Activated CD8-positive, alpha-beta memory T cell treated with anti-CD3 and anti-CD28 coated beads, Interleukin-2, amount 10 ng/mL, durations not matched to agents 7 days and 5 days (primary cell): ENCODE data around the gene ARID1B. TPM values are rescaled to one million over a fixed set of nuclear protein-coding genes. Genes with fewer than 3 reads are reported as not detected.
A peak's percentile ranks its signal among the peaks of the same experiment; 100 is the strongest.

Source experiments
- ATAC-seq: fragments of 150-1000 bp; cut with Tn5 transposase; one replicate; pipeline ENCODE4 v1.10.0; 2021; ENCODE audit warnings: moderate library complexity
- CTCF ChIA-PET: fragments of 350-600 bp; sonication (Branson Sonifier 250); formaldehyde crosslinking; loops from one replicate; lab custom pipeline; 2021; ENCODE audit warnings: antibody characterized with exemption; lab: Charles Lee
- DNase-seq: peaks from one replicate; pipeline ENCODE4 v3.0.0-alpha.2; 2020
- H3K27ac Mint-ChIP-seq: one replicate; pipeline ENCODE4 v1.8.0; 2021; ENCODE audit warnings: mild to moderate bottlenecking, mixed read lengths
- H3K27me3 Mint-ChIP-seq: one replicate; pipeline ENCODE4 v1.8.0; 2021; ENCODE audit warnings: mixed read lengths
- H3K36me3 Mint-ChIP-seq: one replicate; pipeline ENCODE4 v1.8.0; 2021; ENCODE audit warnings: mild to moderate bottlenecking, mixed read lengths
- H3K4me1 Mint-ChIP-seq: one replicate; pipeline ENCODE4 v1.8.0; 2021; ENCODE audit warnings: mixed read lengths
- H3K4me3 Mint-ChIP-seq: one replicate; pipeline ENCODE4 v1.8.0; 2021; ENCODE audit warnings: mild to moderate bottlenecking, moderate library complexity, mixed read lengths
- H3K9me3 Mint-ChIP-seq: one replicate; pipeline ENCODE4 v1.8.0; 2022; ENCODE audit warnings: low read depth, mixed read lengths
- total RNA-seq, 2 experiments: library from RNA; stranded (reverse); gene quantifications; one replicate each; pipeline ENCODE4 v1.2.3, GENCODE V29; 2021

ARID1B gene
- total RNA-seq, 2 experiments from 2014 or later: 59.5 to 81.5 TPM

GRCh38 chr6:156848533-156848932 is 71.4 kb downstream of the ARID1B start:
- Mint-ChIP-seq H3K4me1 (peaks cover 23% of the 10 kb centered on the region), H3K9me3 (no peaks in the 10 kb centered on the region), H3K36me3 (peaks cover 5% of the 10 kb centered on the region), H3K27me3 (no peaks in the 10 kb centered on the region), H3K27ac (no peak overlapping the region), H3K4me3 (no peak overlapping the region)
- DNase-seq (no peak), ATAC-seq (no peak)
- CTCF ChIA-PET: no interaction called here

GRCh38 chr6:156849806-156850205 is 72.6 kb downstream of the ARID1B start:
- CTCF ChIA-PET: no interaction called here
- H3K9me3 Mint-ChIP-seq: no peaks in the 10 kb centered on the region
- H3K27me3 Mint-ChIP-seq: no peaks in the 10 kb centered on the region
- H3K4me3 Mint-ChIP-seq: no peak overlapping the region
- no peak overlapping the region for H3K27ac Mint-ChIP-seq
- DNase-seq (no peak), ATAC-seq (no peak)
- H3K4me1 Mint-ChIP-seq: peaks cover 24% of the 10 kb centered on the region
- peaks cover 1% of the 10 kb centered on the region for H3K36me3 Mint-ChIP-seq

GRCh38 chr6:156850353-156850752 is 73.2 kb downstream of the ARID1B start:
- Mint-ChIP-seq H3K36me3 (no peaks in the 10 kb centered on the region), H3K27ac (no peak overlapping the region), H3K4me1 (peaks cover 21% of the 10 kb centered on the region), H3K27me3 (no peaks in the 10 kb centered on the region), H3K4me3 (no peak overlapping the region), H3K9me3 (no peaks in the 10 kb centered on the region)
- CTCF ChIA-PET: no interaction called here
- DNase-seq (no peak), ATAC-seq (no peak)

GRCh38 chr6:156851454-156851921 is 74.3 kb downstream of the ARID1B start:
- peaks cover 23% of the 10 kb centered on the region for H3K4me1 Mint-ChIP-seq
- H3K9me3 Mint-ChIP-seq: no peaks in the 10 kb centered on the region
- CTCF ChIA-PET: no interaction called here

GRCh38 chr6:156852147-156852857 is 75.1 kb downstream of the ARID1B start:
- Mint-ChIP-seq H3K27ac (no peak overlapping the region), H3K27me3 (no peaks in the 10 kb centered on the region), H3K9me3 (no peaks in the 10 kb centered on the region), H3K4me1 (peaks cover 28% of the 10 kb centered on the region), H3K4me3 (no peak overlapping the region), H3K36me3 (no peaks in the 10 kb centered on the region)
- ATAC-seq (no peak), DNase-seq (no peak)
- CTCF ChIA-PET: interaction anchor here (0.6 kb wide), 1 partner anchor 29 kb away, joined by 3 read pairs; no protein-coding TSS in a partner anchor

More at GRCh38 chr6:156851454-156851921, 74.3 kb downstream of the ARID1B start:
- DNase-seq (no peak), ATAC-seq (no peak)
- H3K27ac Mint-ChIP-seq: no peak overlapping the region
- no peaks in the 10 kb centered on the region for H3K27me3 Mint-ChIP-seq
- no peak overlapping the region for H3K4me3 Mint-ChIP-seq
- no peaks in the 10 kb centered on the region for H3K36me3 Mint-ChIP-seq

GRCh38 chr6:156852858-156853216 is 75.7 kb downstream of the ARID1B start:
- ATAC-seq: no peak

GRCh38 chr6:156853733-156854132 is 76.6 kb downstream of the ARID1B start:
- H3K27me3 Mint-ChIP-seq: no peaks in the 10 kb centered on the region
- no peak overlapping the region for H3K27ac Mint-ChIP-seq
- CTCF ChIA-PET: no interaction called here
- ATAC-seq (no peak), DNase-seq (no peak)
- H3K4me1 Mint-ChIP-seq: peaks cover 34% of the 10 kb centered on the region
- no peak overlapping the region for H3K4me3 Mint-ChIP-seq
- peaks cover 3% of the 10 kb centered on the region for H3K36me3 Mint-ChIP-seq
- H3K9me3 Mint-ChIP-seq: no peaks in the 10 kb centered on the region

More at GRCh38 chr6:156852858-156853216, 75.7 kb downstream of the ARID1B start:
- H3K27me3 Mint-ChIP-seq: no peaks in the 10 kb centered on the region
- peaks cover 33% of the 10 kb centered on the region for H3K4me1 Mint-ChIP-seq
- H3K4me3 Mint-ChIP-seq: no peak overlapping the region
- no peaks in the 10 kb centered on the region for H3K9me3 Mint-ChIP-seq
- H3K36me3 Mint-ChIP-seq: peaks cover under 1% of the 10 kb centered on the region
- CTCF ChIA-PET: no interaction called here
- DNase-seq: no peak
- no peak overlapping the region for H3K27ac Mint-ChIP-seq

GRCh38 chr6:156854466-156855161 is 77.4 kb downstream of the ARID1B start:
- Mint-ChIP-seq H3K36me3 (peaks cover 3% of the 10 kb centered on the region), H3K9me3 (no peaks in the 10 kb centered on the region), H3K4me1 (peaks cover 34% of the 10 kb centered on the region), H3K27me3 (no peaks in the 10 kb centered on the region), H3K27ac (no peak overlapping the region), H3K4me3 (no peak overlapping the region)
- DNase-seq: no peak
- CTCF ChIA-PET: no interaction called here
- ATAC-seq: no peak

GRCh38 chr6:156857573-156857972 is 80.4 kb downstream of the ARID1B start:
- H3K27ac Mint-ChIP-seq: no peak overlapping the region
- CTCF ChIA-PET: no interaction called here

GRCh38 chr6:156859686-156860085 is 82.5 kb downstream of the ARID1B start:
- DNase-seq (no peak), ATAC-seq (no peak)
- peaks cover 7% of the 10 kb centered on the region for H3K36me3 Mint-ChIP-seq
- no peak overlapping the region for H3K27ac Mint-ChIP-seq
- CTCF ChIA-PET: no interaction called here
- H3K27me3 Mint-ChIP-seq: no peaks in the 10 kb centered on the region
- H3K9me3 Mint-ChIP-seq: no peaks in the 10 kb centered on the region
- no peak overlapping the region for H3K4me3 Mint-ChIP-seq
- H3K4me1 Mint-ChIP-seq: peaks cover 47% of the 10 kb centered on the region

More at GRCh38 chr6:156857573-156857972, 80.4 kb downstream of the ARID1B start:
- peaks cover 46% of the 10 kb centered on the region for H3K4me1 Mint-ChIP-seq
- no peaks in the 10 kb centered on the region for H3K9me3 Mint-ChIP-seq
- no peaks in the 10 kb centered on the region for H3K27me3 Mint-ChIP-seq
- peaks cover 7% of the 10 kb centered on the region for H3K36me3 Mint-ChIP-seq
- ATAC-seq (peak; percentile 79), DNase-seq (no peak)
- H3K4me3 Mint-ChIP-seq: no peak overlapping the region

- DNase-seq: no peak
- CTCF ChIA-PET: no interaction called here
- H3K27ac Mint-ChIP-seq: no peak overlapping the region
- peaks cover 12% of the 10 kb centered on the region for H3K36me3 Mint-ChIP-seq
- no peaks in the 10 kb centered on the region for H3K9me3 Mint-ChIP-seq
- H3K4me3 Mint-ChIP-seq: no peak overlapping the region
- ATAC-seq: no peak
- no peaks in the 10 kb centered on the region for H3K27me3 Mint-ChIP-seq
- peaks cover 45% of the 10 kb centered on the region for H3K4me1 Mint-ChIP-seq
Observed at GRCh38 chr6:156862711-156863110, 85.5 kb downstream of the ARID1B start.

GRCh38 chr6:156863504-156863903 is 86.3 kb downstream of the ARID1B start:
- no peak for DNase-seq
- Mint-ChIP-seq H3K27me3 (no peaks in the 10 kb centered on the region), H3K27ac (no peak overlapping the region), H3K4me3 (no peak overlapping the region), H3K4me1 (peaks cover 42% of the 10 kb centered on the region), H3K36me3 (peaks cover 8% of the 10 kb centered on the region), H3K9me3 (no peaks in the 10 kb centered on the region)
- no peak for ATAC-seq
- CTCF ChIA-PET: no interaction called here

GRCh38 chr6:156864557-156864956 is 87.4 kb downstream of the ARID1B start:
- Mint-ChIP-seq H3K4me3 (no peak overlapping the region), H3K36me3 (peaks cover 8% of the 10 kb centered on the region), H3K27me3 (no peaks in the 10 kb centered on the region), H3K9me3 (no peaks in the 10 kb centered on the region), H3K4me1 (peaks cover 42% of the 10 kb centered on the region), H3K27ac (no peak overlapping the region)
- ATAC-seq (no peak), DNase-seq (no peak)
- CTCF ChIA-PET: no interaction called here
